Naive thymus-derived CD4-positive, alpha-beta T cell (primary cell): ENCODE data around the gene HYLS1. TPM values are rescaled to one million over a fixed set of nuclear protein-coding genes. Genes with fewer than 3 reads are reported as not detected.

ENCODE experiments used
- ATAC-seq: fragments of 150-1000 bp; cut with Tn5 transposase; 2 replicates; pipeline ENCODE4 v1.10.0; 2021; ENCODE audit warnings: mild to moderate bottlenecking, moderate library complexity
- CTCF ChIA-PET: fragments of 350-600 bp; sonication (Branson Sonifier 250); formaldehyde crosslinking; loops from one replicate; lab custom pipeline; 2021; ENCODE audit warnings: antibody characterized with exemption; lab: Charles Lee
- POLR2A ChIA-PET: fragments of 350-600 bp; sonication (Branson Sonifier 250); formaldehyde crosslinking; loops from one replicate; lab custom pipeline; 2021; ENCODE audit warnings: antibody characterized with exemption, inconsistent platforms; lab: Charles Lee
- DNase-seq, 9 donors: peaks; one replicate each; pipeline versions ENCODE4 v3.0.0 to v3.0.0-alpha.2; 2020 to 2022; ENCODE audit warnings: mixed read lengths in 1 of 9
- H3K27ac ChIP-seq: one replicate; pipeline ENCODE4 v1.7.0; 2013; ENCODE audit warnings: mild to moderate bottlenecking, low read depth, low read length, moderate library complexity
- H3K27me3 ChIP-seq, 2 donors: one replicate each; pipeline ENCODE4 v1.7.0; 2013; ENCODE audit warnings: low read length in 2 of 2, mild to moderate bottlenecking in 2 of 2, moderate library complexity in 2 of 2; ENCODE audit not compliant: control insufficient read depth in 2 of 2, insufficient read depth in 2 of 2
- H3K36me3 ChIP-seq, 3 experiments: 1 replicate in 2 of 3; 2 replicates in 1 of 3; pipeline ENCODE4 v1.7.0; 2013; ENCODE audit warnings: low read length in 3 of 3, mild to moderate bottlenecking in 3 of 3, moderate library complexity in 1 of 3; ENCODE audit not compliant: insufficient read depth in 3 of 3, control insufficient read depth in 2 of 3
- H3K4me1 ChIP-seq, 2 donors: one replicate each; pipeline ENCODE4 v1.7.0; 2013; ENCODE audit warnings: low read length in 2 of 2, mild to moderate bottlenecking in 2 of 2, moderate library complexity in 1 of 2; ENCODE audit not compliant: control insufficient read depth in 2 of 2, insufficient read depth in 2 of 2
- H3K4me3 ChIP-seq: 2 replicates; pipeline ENCODE4 v1.7.0; 2013; ENCODE audit warnings: mild to moderate bottlenecking, low read length
- H3K9me3 ChIP-seq, 3 experiments: 1 replicate in 2 of 3; 2 replicates in 1 of 3; pipeline ENCODE4 v1.7.0; 2013; ENCODE audit warnings: low read length in 3 of 3; ENCODE audit not compliant: control insufficient read depth in 2 of 3
- H3K27ac Mint-ChIP-seq, 9 donors: one replicate each; pipeline ENCODE4 v1.8.0; 2020 to 2022; ENCODE audit warnings: mixed read lengths in 9 of 9, mild to moderate bottlenecking in 8 of 9, moderate library complexity in 5 of 9, inconsistent platforms in 2 of 9
- H3K27me3 Mint-ChIP-seq, 5 donors: one replicate each; pipeline ENCODE4 v1.8.0; 2021 to 2022; ENCODE audit warnings: mixed read lengths in 5 of 5, mild to moderate bottlenecking in 1 of 5
- H3K36me3 Mint-ChIP-seq, 5 donors: one replicate each; pipeline ENCODE4 v1.8.0; 2020 to 2022; ENCODE audit warnings: mixed read lengths in 5 of 5, mild to moderate bottlenecking in 3 of 5, inconsistent platforms in 1 of 5
- H3K4me1 Mint-ChIP-seq, 7 donors: one replicate each; pipeline ENCODE4 v1.8.0; 2020 to 2022; ENCODE audit warnings: mixed read lengths in 7 of 7, mild to moderate bottlenecking in 3 of 7, inconsistent platforms in 1 of 7
- H3K4me3 Mint-ChIP-seq, 10 donors: one replicate each; pipeline ENCODE4 v1.8.0; 2020 to 2022; ENCODE audit warnings: mild to moderate bottlenecking in 10 of 10, mixed read lengths in 10 of 10, moderate library complexity in 6 of 10, inconsistent platforms in 2 of 10
- H3K9me3 Mint-ChIP-seq, 11 donors: one replicate each; pipeline ENCODE4 v1.8.0; 2020 to 2022; ENCODE audit warnings: mixed read lengths in 11 of 11, mild to moderate bottlenecking in 4 of 11, inconsistent platforms in 1 of 11, moderate library complexity in 1 of 11
- intact Hi-C, 2 donors: fragments of 100-400 bp; cut with micrococcal nuclease; formaldehyde crosslinking; loops; one replicate each; pipeline ENCODE4 v1.15.1; 2023
- polyA plus RNA-seq, 2 donors: library from polyadenylated mRNA; unstranded; fragments of 300-500 nt; fragmentation: Illumina TruSeq; gene quantifications; one replicate each; pipeline ENCODE4 v1.2.3, GENCODE V29; 2021
- total RNA-seq, 6 experiments: library from RNA in 5 of 6; stranded (reverse) in 5 of 6; gene quantifications; 1 replicate in 5 of 6; 2 replicates in 1 of 6; pipeline ENCODE4 v1.2.3 and lab custom pipeline; 2021 to 2026

Gene HYLS1
- total and polyA plus RNA-seq, 7 experiments from 2014 or later: 2.7 to 13.1 (median 8.0) TPM

GRCh38 chr11:125950178-125950490, 62.7 kb downstream of the HYLS1 start:
- H3K36me3 Mint-ChIP-seq: peaks cover 0 to 4% (median 0%) of the 10 kb centered on the region in 5 donors
- Histone ChIP-seq H3K4me3 (no peak overlapping the region), H3K27ac (no peak overlapping the region), H3K9me3 (no peaks in the 10 kb centered on the region), H3K4me1 (no peaks in the 10 kb centered on the region), H3K36me3 (no peaks in the 10 kb centered on the region), H3K27me3 (no peaks in the 10 kb centered on the region)
- H3K27me3 Mint-ChIP-seq: peaks cover 0 to 6% (median 4%) of the 10 kb centered on the region in 5 donors
- no peak for ATAC-seq
- DNase-seq: no peak
- H3K4me1 Mint-ChIP-seq: no peaks in the 10 kb centered on the region
- no peaks in the 10 kb centered on the region for H3K9me3 Mint-ChIP-seq
- CTCF ChIA-PET: interaction anchor here (1.4 to 1.5 kb wide), 2 partner anchors 22 to 244 kb away, joined by 3 to 5 read pairs; no protein-coding TSS in a partner anchor
- no peak overlapping the region for H3K27ac Mint-ChIP-seq
- no peak overlapping the region for H3K4me3 Mint-ChIP-seq
- POLR2A ChIA-PET: no interaction called here
- intact Hi-C loops: no loop called here

Other genes with a start within 250 kb of the HYLS1 start
- gene ACRV1, start 206.8 kb upstream of the HYLS1 start, total RNA-seq: not detected
- gene ACRV1, start 206.8 kb upstream of the HYLS1 start, polyA plus RNA-seq: not detected
- not detected for gene PATE1, start 141.4 kb upstream of the HYLS1 start, total RNA-seq
- gene PATE1, start 141.4 kb upstream of the HYLS1 start, polyA plus RNA-seq: not detected
- not detected for gene PATE2, start 108.8 kb upstream of the HYLS1 start, total RNA-seq
- gene PATE2, start 108.8 kb upstream of the HYLS1 start, polyA plus RNA-seq: not detected
- not detected for gene PATE3, start 99.5 kb upstream of the HYLS1 start, total RNA-seq
- gene PATE3, start 99.5 kb upstream of the HYLS1 start, polyA plus RNA-seq: not detected
- not detected for gene PATE4, start 54.4 kb upstream of the HYLS1 start, total RNA-seq
- gene PATE4, start 54.4 kb upstream of the HYLS1 start, polyA plus RNA-seq: not detected
- gene PUS3, start 15.5 kb downstream of the HYLS1 start, total RNA-seq: 10 to 100 TPM in 2 of 5 experiments, 1 to 10 TPM in 3; 4.6 to 15.3 (median 9.3) TPM
- 10 to 100 TPM in 1 of 2 donors, 1 to 10 TPM in 1; 9.6 to 14.1 TPM for gene PUS3, start 15.5 kb downstream of the HYLS1 start, polyA plus RNA-seq
- under 1 TPM in 1 of 5 experiments, not detected in 4; 0.05 TPM for gene DDX25, start 16.8 kb downstream of the HYLS1 start, total RNA-seq
- under 1 TPM in 1 of 2 donors, not detected in 1; 0.02 TPM for gene DDX25, start 16.8 kb downstream of the HYLS1 start, polyA plus RNA-seq
- not detected for gene VSIG10L2, start 58.4 kb downstream of the HYLS1 start, total RNA-seq
- gene VSIG10L2, start 58.4 kb downstream of the HYLS1 start, polyA plus RNA-seq: not detected
- 1 to 10 TPM; 1.5 to 4.8 (median 2.3) TPM for gene CDON, start 175.2 kb downstream of the HYLS1 start, total RNA-seq
- under 1 TPM; 0.24 to 0.69 TPM for gene CDON, start 175.2 kb downstream of the HYLS1 start, polyA plus RNA-seq